Measurements from ENCODE around the gene SPTB. TPM values are rescaled to one million over a fixed set of nuclear protein-coding genes. Genes with fewer than 3 reads are reported as not detected.
A peak's percentile ranks its signal among the peaks of the same experiment; 100 is the strongest.

SPTB gene
- total and polyA plus RNA-seq, 9 of the 15 experiments (the other 6 are each of a cell fraction or from before 2014, with no cell fraction given), result 0.21 to 45.9 (median 11.7) TPM

GRCh38 chr14:64841772-64842750 is 37.6 kb downstream of the SPTB start (continued):
- TF ChIP-seq, protein P1, sequence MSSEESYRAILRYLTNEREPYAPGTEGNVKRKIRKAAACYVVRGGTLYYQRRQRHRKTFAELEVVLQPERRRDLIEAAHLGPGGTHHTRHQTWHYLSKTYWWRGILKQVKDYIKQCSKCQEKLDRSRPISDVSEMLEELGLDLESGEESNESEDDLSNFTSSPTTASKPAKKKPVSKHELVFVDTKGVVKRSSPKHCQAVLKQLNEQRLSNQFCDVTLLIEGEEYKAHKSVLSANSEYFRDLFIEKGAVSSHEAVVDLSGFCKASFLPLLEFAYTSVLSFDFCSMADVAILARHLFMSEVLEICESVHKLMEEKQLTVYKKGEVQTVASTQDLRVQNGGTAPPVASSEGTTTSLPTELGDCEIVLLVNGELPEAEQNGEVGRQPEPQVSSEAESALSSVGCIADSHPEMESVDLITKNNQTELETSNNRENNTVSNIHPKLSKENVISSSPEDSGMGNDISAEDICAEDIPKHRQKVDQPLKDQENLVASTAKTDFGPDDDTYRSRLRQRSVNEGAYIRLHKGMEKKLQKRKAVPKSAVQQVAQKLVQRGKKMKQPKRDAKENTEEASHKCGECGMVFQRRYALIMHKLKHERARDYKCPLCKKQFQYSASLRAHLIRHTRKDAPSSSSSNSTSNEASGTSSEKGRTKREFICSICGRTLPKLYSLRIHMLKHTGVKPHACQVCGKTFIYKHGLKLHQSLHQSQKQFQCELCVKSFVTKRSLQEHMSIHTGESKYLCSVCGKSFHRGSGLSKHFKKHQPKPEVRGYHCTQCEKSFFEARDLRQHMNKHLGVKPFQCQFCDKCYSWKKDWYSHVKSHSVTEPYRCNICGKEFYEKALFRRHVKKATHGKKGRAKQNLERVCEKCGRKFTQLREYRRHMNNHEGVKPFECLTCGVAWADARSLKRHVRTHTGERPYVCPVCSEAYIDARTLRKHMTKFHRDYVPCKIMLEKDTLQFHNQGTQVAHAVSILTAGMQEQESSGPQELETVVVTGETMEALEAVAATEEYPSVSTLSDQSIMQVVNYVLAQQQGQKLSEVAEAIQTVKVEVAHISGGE (CRISPR knock-in tag; IDR thresholded peaks at IDR 0.05), result peak in 1 of 3 experiments; percentile 54; a peak in 1 of 6 replicates
- TF ChIP-seq ETS2 (tag; IDR thresholded peaks at IDR 0.05; ENCODE audit: borderline replicate concordance, poor library complexity, severe bottlenecking), result no peak
- TF ChIP-seq MIER1 (IDR thresholded peaks at IDR 0.05; ENCODE audit: low read depth), result no peak
- TF ChIP-seq SLC30A9 (CRISPR knock-in tag; IDR thresholded peaks at IDR 0.05), result no peak
- TF ChIP-seq ETV1 (tag; conservative IDR thresholded peaks at IDR 0.05; ENCODE audit: low read depth), result no peak
- no peak for TF ChIP-seq SMAD2 (IDR thresholded peaks at IDR 0.05; ENCODE audit: low read depth, low read length)
- no peak for TF ChIP-seq RBM17 (IDR thresholded peaks at IDR 0.05; ENCODE audit: borderline replicate concordance, low read depth, low read length)
- TF ChIP-seq, protein P2, sequence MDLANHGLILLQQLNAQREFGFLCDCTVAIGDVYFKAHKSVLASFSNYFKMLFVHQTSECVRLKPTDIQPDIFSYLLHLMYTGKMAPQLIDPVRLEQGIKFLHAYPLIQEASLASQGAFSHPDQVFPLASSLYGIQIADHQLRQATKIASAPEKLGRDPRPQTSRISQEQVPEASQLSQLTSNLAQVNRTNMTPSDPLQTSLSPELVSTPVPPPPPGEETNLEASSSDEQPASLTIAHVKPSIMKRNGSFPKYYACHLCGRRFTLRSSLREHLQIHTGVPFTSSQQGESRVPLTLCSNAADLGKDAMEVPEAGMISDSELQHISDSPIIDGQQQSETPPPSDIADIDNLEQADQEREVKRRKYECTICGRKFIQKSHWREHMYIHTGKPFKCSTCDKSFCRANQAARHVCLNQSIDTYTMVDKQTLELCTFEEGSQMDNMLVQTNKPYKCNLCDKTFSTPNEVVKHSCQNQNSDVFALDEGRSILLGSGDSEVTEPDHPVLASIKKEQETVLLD (IDR thresholded peaks at IDR 0.05), result peak; percentile 58; the same call in 1 of the 2 replicates
- TF ChIP-seq, protein P3, sequence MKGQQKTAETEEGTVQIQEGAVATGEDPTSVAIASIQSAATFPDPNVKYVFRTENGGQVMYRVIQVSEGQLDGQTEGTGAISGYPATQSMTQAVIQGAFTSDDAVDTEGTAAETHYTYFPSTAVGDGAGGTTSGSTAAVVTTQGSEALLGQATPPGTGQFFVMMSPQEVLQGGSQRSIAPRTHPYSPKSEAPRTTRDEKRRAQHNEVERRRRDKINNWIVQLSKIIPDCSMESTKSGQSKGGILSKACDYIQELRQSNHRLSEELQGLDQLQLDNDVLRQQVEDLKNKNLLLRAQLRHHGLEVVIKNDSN (CRISPR knock-in tag; IDR thresholded peaks at IDR 0.05), result no peak
- 0 out of 4 replicates have a peak, but pooled peaks of 1 of the 2 experiments have one; percentile 30 for TF ChIP-seq NRF1 (conservative IDR thresholded peaks at IDR 0.05 in 1 of 2, IDR thresholded peaks at IDR 0.05 in 1 of 2)
- no peak for TF ChIP-seq KDM2B (CRISPR knock-in tag; IDR thresholded peaks at IDR 0.05)
- no peak for TF ChIP-seq SUPT5H (IDR thresholded peaks at IDR 0.05)
- no peak for TF ChIP-seq ZNF57 (CRISPR knock-in tag; IDR thresholded peaks at IDR 0.05)
- no peak for TF ChIP-seq L3MBTL2 (IDR thresholded peaks at IDR 0.05)
- no peak for TF ChIP-seq MAFG (tag; conservative IDR thresholded peaks at IDR 0.05)
- TF ChIP-seq GABPA (tag; conservative IDR thresholded peaks at IDR 0.05; ENCODE audit: low read depth), result no peak
- TF ChIP-seq ZEB2 (IDR thresholded peaks at IDR 0.05), result peak; percentile 66
- TF ChIP-seq ZNF395 (CRISPR knock-in tag; IDR thresholded peaks at IDR 0.05), result 0 out of 2 replicates have a peak, but pooled peaks have one; percentile 46
- no peak for TF ChIP-seq TFAM (CRISPR knock-in tag; conservative IDR thresholded peaks at IDR 0.05)
- no peak for TF ChIP-seq RBM39 (optimal IDR thresholded peaks at IDR 0.05; ENCODE audit: low read depth, low read length)

Measured in K562 (cell line).